Gastrocnemius medialis (tissue), 4 donors: ENCODE results near the gene NR6A1. TPM values are rescaled to one million over a fixed set of nuclear protein-coding genes. Genes with fewer than 3 reads are reported as not detected.

Experiments
- ATAC-seq, 2 donors: fragments of 150-250 bp; one replicate each; pipeline ENCODE4 v1.9.1; 2016
- DNase-seq, 2 donors: peaks; one replicate each; pipeline ENCODE4 v3.0.0-alpha.2; 2019
- H3K27ac ChIP-seq, 4 donors: fragments of 200-600 bp; sonication (generic); 1 replicate in 1 of 4; 2 replicates in 3 of 4; pipeline ENCODE4 v1.5.1; 2016 to 2018; ENCODE audit warnings: mild to moderate bottlenecking in 2 of 4, moderate library complexity in 1 of 4
- H3K27me3 ChIP-seq, 3 donors: fragments of 200-600 bp; sonication (generic) in 2 of 3; 1 replicate in 1 of 3; 2 replicates in 2 of 3; pipeline versions ENCODE4 v1.5.1 to v1.6.0; 2016 to 2019; ENCODE audit warnings: mild to moderate bottlenecking in 1 of 3, moderate library complexity in 1 of 3
- H3K36me3 ChIP-seq, 2 donors: fragments of 200-600 bp; sonication (generic) in 1 of 2; one replicate each; pipeline ENCODE4 v1.5.1; 2017 to 2018
- H3K4me1 ChIP-seq, 2 donors: fragments of 200-600 bp; sonication (generic) in 1 of 2; one replicate each; pipeline ENCODE4 v1.5.1; 2016 to 2017; ENCODE audit warnings: mild to moderate bottlenecking in 2 of 2
- H3K4me3 ChIP-seq, 4 donors: fragments of 200-600 bp; sonication (generic) in 3 of 4; 1 replicate in 1 of 4; 2 replicates in 3 of 4; pipeline ENCODE4 v1.5.1; 2016 to 2019; ENCODE audit warnings: mild to moderate bottlenecking in 2 of 4
- H3K9me3 ChIP-seq, 3 donors: fragments of 200-600 bp; sonication (generic) in 2 of 3; 1 replicate in 1 of 3; 2 replicates in 2 of 3; pipeline ENCODE4 v1.5.1; 2016 to 2019
- POLR2A ChIP-seq, 2 donors: fragments of 450-650 bp; IDR thresholded peaks; one replicate each; pipeline ENCODE4 v1.6.1; 2017; ENCODE audit warnings: antibody characterized with exemption in 2 of 2, mild to moderate bottlenecking in 2 of 2, moderate library complexity in 2 of 2
- in situ Hi-C, 4 donors: fragments of 200-750 bp; cut with MboI; loops; one replicate each; pipeline versions ENCODE4 v1.15.0 to v1.8.0; 2017; ENCODE audit warnings: low sequenced_read_pairs in 4 of 4
- intact Hi-C: fragments of 100-400 bp; cut with DNase I; formaldehyde crosslinking; loops from one replicate; pipeline ENCODE4 v1.15.1; 2023; ENCODE audit warnings: low total_unique reads
- total RNA-seq, 4 donors: library from RNA; depleted of rRNA; stranded (reverse); fragments of >200 nt; gene quantifications; one replicate each; pipeline versions ENCODE4 v1.1.0 to v1.2.3, GENCODE V29; 2016
- TF ChIP-seq, protein P1 (sequence below), 5 experiments: fragments of 450-650 bp in 3 of 5; fragments of 200-600 bp in 2 of 5; sonication (generic) in 2 of 5; IDR thresholded peaks in 4 of 5; conservative IDR thresholded peaks in 1 of 5; 1 replicate in 4 of 5; 2 replicates in 1 of 5; pipeline ENCODE4 v1.5.1; 2016 to 2019; ENCODE audit warnings: antibody characterized with exemption in 5 of 5, mild to moderate bottlenecking in 3 of 5, moderate library complexity in 3 of 5

Gene NR6A1
- total RNA-seq, 4 donors from 2014 or later, result 0.58 to 5.6 (median 2.1) TPM

- in situ Hi-C loops, result no loop called here
- Histone ChIP-seq H3K4me1 (no peaks in the 10 kb centered on the region), H3K27ac (no peak overlapping the region), H3K9me3 (no peaks in the 10 kb centered on the region), H3K27me3 (peaks cover 20 to 34% (median 29%) of the 10 kb centered on the region in 3 donors), H3K36me3 (no peaks in the 10 kb centered on the region), H3K4me3 (no peak overlapping the region)
- intact Hi-C loops, result no loop called here
- ATAC-seq, result no peak
- DNase-seq, result no peak
- TF ChIP-seq POLR2A (IDR thresholded peaks at IDR 0.05), result no peak
- TF ChIP-seq, protein P1, sequence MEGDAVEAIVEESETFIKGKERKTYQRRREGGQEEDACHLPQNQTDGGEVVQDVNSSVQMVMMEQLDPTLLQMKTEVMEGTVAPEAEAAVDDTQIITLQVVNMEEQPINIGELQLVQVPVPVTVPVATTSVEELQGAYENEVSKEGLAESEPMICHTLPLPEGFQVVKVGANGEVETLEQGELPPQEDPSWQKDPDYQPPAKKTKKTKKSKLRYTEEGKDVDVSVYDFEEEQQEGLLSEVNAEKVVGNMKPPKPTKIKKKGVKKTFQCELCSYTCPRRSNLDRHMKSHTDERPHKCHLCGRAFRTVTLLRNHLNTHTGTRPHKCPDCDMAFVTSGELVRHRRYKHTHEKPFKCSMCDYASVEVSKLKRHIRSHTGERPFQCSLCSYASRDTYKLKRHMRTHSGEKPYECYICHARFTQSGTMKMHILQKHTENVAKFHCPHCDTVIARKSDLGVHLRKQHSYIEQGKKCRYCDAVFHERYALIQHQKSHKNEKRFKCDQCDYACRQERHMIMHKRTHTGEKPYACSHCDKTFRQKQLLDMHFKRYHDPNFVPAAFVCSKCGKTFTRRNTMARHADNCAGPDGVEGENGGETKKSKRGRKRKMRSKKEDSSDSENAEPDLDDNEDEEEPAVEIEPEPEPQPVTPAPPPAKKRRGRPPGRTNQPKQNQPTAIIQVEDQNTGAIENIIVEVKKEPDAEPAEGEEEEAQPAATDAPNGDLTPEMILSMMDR (IDR thresholded peaks at IDR 0.05 in 4 of 5, conservative IDR thresholded peaks at IDR 0.05 in 1 of 5), result no peak
Observed at GRCh38 chr9:124485936-124486335, 285.2 kb downstream of the NR6A1 start.

- no peak for ATAC-seq
- H3K27me3 ChIP-seq, result peaks cover 25 to 39% (median 32%) of the 10 kb centered on the region in 3 donors
- H3K4me3 ChIP-seq, result no peak overlapping the region
- DNase-seq, result no peak
- no peaks in the 10 kb centered on the region for H3K9me3 ChIP-seq
- in situ Hi-C loops, result no loop called here
- no peak for TF ChIP-seq POLR2A (IDR thresholded peaks at IDR 0.05)
- TF ChIP-seq, protein P1 (IDR thresholded peaks at IDR 0.05 in 4 of 5, conservative IDR thresholded peaks at IDR 0.05 in 1 of 5), result no peak
- intact Hi-C loops, result no loop called here
- H3K4me1 ChIP-seq, result no peaks in the 10 kb centered on the region
- no peak overlapping the region for H3K27ac ChIP-seq
- no peaks in the 10 kb centered on the region for H3K36me3 ChIP-seq
Observed at GRCh38 chr9:124485201-124485600, 285.9 kb downstream of the NR6A1 start.

- no peak overlapping the region for H3K4me3 ChIP-seq
- TF ChIP-seq POLR2A (IDR thresholded peaks at IDR 0.05), result no peak
- TF ChIP-seq, protein P1 (IDR thresholded peaks at IDR 0.05 in 4 of 5, conservative IDR thresholded peaks at IDR 0.05 in 1 of 5), result no peak
- ATAC-seq (no peak), DNase-seq (no peak)
- peaks cover 40 to 48% (median 47%) of the 10 kb centered on the region in 3 donors for H3K27me3 ChIP-seq
- no peaks in the 10 kb centered on the region for H3K4me1 ChIP-seq
- in situ Hi-C loops, result no loop called here
- H3K27ac ChIP-seq, result no peak overlapping the region
- H3K36me3 ChIP-seq, result no peaks in the 10 kb centered on the region
- no peaks in the 10 kb centered on the region for H3K9me3 ChIP-seq
- intact Hi-C loops, result no loop called here
Observed at GRCh38 chr9:124483481-124483880, 287.6 kb downstream of the NR6A1 start.

DNA sequence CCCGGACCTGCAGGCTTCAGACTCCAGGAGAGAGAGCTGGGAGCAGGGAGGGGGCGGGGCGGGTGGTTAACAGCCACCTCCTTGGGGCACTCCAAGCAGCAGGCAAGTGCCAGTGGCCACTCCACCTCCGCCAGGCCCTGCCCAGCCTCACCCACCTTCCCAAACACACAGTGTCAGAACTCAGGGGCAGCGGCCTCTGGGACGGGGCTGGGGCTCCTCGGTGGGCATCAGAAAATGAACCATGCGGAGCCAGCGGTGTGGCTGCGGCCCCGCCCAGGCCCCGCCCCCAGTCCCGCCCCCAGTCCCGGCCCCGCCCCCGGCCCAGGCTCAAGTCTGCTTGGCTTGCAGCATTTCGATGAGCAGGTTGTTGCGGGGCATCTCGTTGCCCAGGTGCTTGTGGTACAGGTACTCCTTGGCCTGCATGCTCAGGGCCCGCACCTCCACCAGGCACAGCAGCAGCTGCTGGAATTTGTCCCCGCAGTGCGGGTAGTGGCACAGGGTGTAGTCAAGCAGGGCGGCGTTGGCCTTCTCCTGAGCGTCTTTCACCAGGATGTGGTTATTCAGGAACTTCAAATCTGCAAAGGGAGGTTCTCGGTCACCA is 288.6 kb downstream of the NR6A1 start:
- no peak for DNase-seq
- H3K27ac ChIP-seq, result no peak overlapping the region
- in situ Hi-C loops, result no loop called here
- intact Hi-C loops, result no loop called here
- no peaks in the 10 kb centered on the region for H3K4me1 ChIP-seq
- H3K9me3 ChIP-seq, result no peaks in the 10 kb centered on the region
- no peak overlapping the region for H3K4me3 ChIP-seq
- H3K36me3 ChIP-seq, result no peaks in the 10 kb centered on the region
- peaks cover 45 to 56% (median 55%) of the 10 kb centered on the region in 3 donors for H3K27me3 ChIP-seq
- no peak for ATAC-seq
- TF ChIP-seq POLR2A (IDR thresholded peaks at IDR 0.05), result no peak
- TF ChIP-seq, protein P1 (IDR thresholded peaks at IDR 0.05 in 4 of 5, conservative IDR thresholded peaks at IDR 0.05 in 1 of 5), result no peak

DNA sequence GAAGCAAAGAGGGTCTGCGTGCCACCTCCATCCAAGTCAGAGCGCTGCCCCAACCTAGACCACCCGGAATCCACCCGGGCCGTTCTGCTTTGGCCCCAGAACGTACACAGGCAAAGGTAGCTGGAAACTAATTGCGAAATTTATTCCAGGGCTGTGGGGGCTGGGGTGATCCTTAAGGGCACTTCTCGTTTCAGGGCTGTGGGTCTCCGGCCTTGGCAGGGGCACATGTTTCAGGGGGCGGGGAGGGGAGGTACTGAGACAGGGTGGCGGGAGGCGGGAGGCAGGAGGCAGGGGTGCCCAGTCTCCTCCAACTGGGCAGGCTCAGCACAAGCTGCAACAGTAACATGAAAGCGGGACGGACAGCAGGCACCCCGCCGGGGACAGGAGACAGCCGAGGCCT is 290.0 kb downstream of the NR6A1 start:
- intact Hi-C loops (no loop called here), in situ Hi-C loops (no loop called here)
- no peaks in the 10 kb centered on the region for H3K9me3 ChIP-seq
- no peaks in the 10 kb centered on the region for H3K4me1 ChIP-seq
- no peak for TF ChIP-seq POLR2A (IDR thresholded peaks at IDR 0.05)
- TF ChIP-seq, protein P1 (IDR thresholded peaks at IDR 0.05 in 4 of 5, conservative IDR thresholded peaks at IDR 0.05 in 1 of 5), result no peak
- peaks cover 45 to 57% (median 46%) of the 10 kb centered on the region in 3 donors for H3K27me3 ChIP-seq
- no peaks in the 10 kb centered on the region for H3K36me3 ChIP-seq
- ATAC-seq (no peak), DNase-seq (no peak)
- H3K4me3 ChIP-seq, result no peak overlapping the region
- H3K27ac ChIP-seq, result no peak overlapping the region
